NCI-H1436 (cell line): ENCODE data around the gene RPN1.
A peak's percentile ranks its signal among the peaks of the same experiment; 100 is the strongest.

Experiments
- DNase-seq: peaks from one replicate; lab custom pipeline; 2025; lab: John Stamatoyannopoulos, UW

RPN1 gene

DNA sequence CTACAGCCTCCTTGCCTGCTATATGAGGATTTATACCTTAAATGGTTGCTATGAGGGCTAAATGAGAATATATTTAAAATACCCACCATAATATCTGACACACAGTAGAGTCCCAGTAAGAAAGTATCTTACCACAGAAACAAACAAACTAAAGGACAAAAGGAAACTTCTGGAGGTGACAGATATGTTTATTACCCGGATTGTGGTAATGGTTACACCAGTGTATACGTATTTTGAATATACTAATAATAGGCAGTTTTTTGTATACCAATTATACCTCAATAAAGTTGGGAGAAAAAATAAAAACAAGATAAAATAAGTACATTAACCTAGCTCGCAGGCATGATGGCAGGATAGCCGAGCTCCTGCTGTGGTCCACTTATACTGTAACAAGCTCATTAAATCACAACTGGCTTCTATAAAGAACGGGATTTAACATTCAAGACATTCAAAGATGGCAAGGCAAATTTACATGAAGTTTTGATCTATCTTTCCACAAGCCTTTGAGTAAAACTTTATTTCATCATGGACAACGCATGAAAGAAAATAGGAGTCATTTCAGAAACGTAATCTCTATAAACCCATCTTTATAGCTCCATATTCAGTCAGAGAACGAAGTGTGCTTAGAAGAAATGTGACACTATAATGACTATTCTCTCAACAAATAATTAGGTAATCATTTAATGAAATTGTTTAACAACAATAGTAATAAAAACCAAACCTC lies 1.5 kb downstream of the RPN1 start:
- no peak for DNase-seq

DNA sequence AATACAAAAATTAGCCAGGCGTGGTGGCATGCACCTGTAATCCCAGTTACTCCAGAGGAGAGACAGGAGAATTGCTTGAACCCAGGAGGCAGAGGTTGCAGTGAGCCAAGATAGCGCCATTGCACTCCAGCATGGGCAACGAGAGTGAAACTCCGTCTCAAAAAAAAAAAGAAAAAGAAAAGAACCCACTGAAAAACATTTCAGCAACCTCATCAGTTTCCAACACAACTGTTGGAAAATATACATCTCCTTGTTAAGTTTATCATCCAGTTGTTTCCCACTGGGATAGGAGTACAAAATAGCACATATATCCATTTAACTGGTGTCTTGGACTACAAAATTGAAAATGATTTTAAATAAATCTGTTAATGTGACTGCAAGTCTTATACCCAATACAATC lies 2.2 kb downstream of the RPN1 start:
- no peak for DNase-seq

GRCh38 chr3:128647307-128647706 lies 3.3 kb downstream of the RPN1 start:
- DNase-seq: no peak

DNA sequence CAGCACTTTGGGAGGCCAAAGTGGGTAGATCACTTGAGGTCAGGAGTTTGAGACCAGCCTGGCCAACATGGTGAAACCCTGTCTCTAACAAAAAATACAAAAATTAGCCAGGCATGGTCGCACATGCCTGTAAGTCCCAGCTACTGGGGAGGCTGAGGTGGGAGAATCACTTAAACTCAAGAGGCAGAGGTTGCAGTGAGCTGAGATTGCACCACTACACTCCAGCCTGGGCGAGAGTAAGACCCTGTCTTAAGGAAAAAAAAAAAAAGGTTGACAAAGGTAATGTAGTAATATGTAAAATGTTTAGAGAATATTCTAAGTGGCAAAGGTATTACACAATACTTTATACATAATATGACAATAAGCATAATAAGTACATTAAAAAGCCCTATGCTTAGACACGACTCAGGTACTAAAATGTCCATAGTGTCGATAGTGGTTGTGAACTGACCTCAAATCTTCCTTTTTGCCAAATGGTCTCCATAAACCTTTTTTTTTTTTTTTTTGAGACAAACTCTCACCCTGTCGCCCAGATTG lies 16.5 kb downstream of the RPN1 start:
- no peak for DNase-seq

GRCh38 chr3:128632301-128632700 lies 18.3 kb downstream of the RPN1 start:
- DNase-seq: no peak

DNA sequence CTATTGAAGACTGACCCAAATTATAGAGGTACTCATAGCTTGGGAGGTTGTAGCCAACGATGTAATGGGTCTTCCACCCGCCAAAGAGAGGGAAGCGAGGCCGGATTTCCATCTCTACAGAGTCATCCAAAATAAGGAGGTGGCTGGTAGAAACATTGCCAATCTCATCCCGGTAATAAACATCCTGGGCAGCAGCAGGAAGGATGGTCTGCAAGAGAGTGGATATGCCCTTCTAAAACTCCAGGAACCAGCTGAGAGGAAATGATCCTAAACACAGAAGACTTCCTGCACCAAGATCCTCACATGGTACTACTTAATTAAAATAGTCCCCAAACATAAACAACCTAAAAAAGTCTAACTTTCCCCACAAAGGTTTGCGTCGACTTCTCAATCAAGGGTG lies 20.7 kb downstream of the RPN1 start:
- DNase-seq: no peak

DNA sequence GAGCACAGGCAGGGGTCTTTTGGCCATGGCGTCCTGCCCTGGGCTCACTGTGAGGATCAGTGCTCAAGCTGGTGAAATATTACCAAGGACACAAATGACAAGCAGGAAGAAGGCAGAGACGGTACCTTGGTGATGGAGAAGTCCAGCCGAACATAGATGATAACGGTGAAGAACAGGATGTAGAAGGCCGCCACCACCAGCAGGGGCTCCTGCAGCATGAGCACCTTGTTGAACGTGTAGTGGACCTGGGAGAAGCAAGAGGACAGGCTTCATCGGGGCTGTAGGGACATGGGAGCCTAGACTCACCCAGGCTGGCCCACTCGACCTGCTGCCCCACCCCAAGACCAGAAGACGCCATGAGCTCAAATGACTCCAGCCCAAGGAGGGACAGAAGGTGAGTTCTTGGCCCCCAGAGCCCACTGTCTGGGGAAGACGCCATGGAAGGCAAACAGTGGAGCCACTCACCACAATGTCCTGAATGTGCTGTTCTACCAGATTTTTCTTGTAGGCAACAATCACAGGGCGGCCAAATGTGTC lies 25.1 kb downstream of the RPN1 start:
- no peak for DNase-seq

- no peak for DNase-seq
Measured at GRCh38 chr3:128624526-128625138, 26.0 kb downstream of the RPN1 start.

- DNase-seq: no peak
Measured at GRCh38 chr3:128623762-128624176, 26.8 kb downstream of the RPN1 start.

DNA sequence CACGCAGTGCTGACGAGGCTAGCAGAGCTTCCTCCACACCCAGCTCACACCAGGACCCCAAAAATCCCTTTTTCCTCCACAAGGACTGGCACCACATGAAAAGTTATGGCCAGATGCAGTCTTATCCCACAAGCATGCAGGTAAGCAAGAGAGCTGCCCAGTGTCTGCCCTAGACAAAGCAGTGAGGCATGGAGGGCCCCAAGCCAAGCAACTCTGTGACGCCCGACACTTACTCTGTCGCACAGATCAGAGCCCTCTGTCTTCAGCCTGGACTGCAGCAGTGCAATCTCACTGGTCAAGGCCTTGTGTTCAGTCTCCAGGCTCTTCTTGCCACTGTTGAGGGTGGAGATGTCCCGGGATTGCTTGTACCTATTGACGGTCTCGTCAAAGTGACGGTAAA lies 28.7 kb downstream of the RPN1 start:
- DNase-seq: no peak

GRCh38 chr3:128621234-128621633 lies 29.4 kb downstream of the RPN1 start:
- no peak for DNase-seq

- DNase-seq: no peak
Measured at GRCh38 chr3:128620268-128620691, 30.3 kb downstream of the RPN1 start.

- DNase-seq: no peak
Measured at GRCh38 chr3:128619146-128619890, 31.3 kb downstream of the RPN1 start.

DNA sequence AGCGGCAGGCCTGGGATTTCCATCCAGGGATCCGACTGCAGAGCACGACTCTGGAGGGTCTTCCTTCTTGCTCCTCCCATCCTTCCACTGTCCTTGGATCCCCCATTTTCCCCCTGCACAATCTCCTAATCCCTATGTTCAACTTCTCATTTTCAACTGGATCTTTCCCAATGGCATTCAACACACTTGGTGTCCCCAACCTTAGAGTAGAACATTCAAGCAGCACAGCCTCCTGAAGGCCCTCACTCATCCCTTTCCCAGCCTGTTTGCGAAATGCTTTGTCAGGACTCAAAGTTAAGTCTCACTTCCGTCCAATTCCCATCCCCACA lies 32.3 kb downstream of the RPN1 start:
- DNase-seq: no peak

- peak; percentile 100 for DNase-seq
Measured at GRCh38 chr3:128617557-128618397, 32.8 kb downstream of the RPN1 start.

- no peak for DNase-seq
Measured at GRCh38 chr3:128617270-128617556, 33.4 kb downstream of the RPN1 start.

DNA sequence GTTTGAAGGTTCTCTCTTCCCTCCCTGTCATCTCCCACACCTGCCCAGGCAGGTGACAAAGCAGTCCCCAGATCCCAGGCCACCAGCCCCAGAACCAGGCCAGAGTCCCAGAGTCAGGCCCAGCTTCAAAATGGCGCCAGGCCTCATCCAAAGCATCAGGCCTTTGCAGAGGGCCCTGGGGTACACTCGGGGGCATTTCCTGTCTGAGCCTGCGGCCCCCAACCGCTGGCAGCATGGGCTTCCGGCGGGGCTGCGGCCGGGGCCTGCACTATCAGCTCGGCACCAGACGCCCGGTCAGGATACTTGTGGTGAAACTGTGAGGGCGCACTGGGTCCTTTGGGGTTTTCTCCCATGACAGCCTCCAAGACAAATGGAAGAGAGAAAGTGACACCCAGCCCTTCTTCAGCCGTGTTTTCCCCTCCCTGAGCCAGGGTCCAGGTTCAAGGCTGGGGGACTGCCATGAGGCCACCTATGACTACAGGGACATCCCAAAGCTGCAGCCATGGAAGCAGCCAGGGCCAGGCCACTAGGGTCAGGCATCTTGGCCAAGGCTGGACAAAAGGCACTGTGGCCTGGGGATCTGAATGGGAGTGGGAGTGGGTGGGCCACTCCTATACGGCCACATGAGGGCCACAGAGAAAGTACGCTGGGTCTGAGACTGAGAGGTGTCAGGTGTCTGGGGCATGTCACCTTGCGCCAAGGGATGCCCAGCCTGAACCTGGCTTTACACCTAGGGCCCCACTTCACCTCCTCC lies 33.9 kb downstream of the RPN1 start:
- DNase-seq: no peak

- DNase-seq: no peak
Measured at GRCh38 chr3:128614076-128614475, 36.5 kb downstream of the RPN1 start.

DNA sequence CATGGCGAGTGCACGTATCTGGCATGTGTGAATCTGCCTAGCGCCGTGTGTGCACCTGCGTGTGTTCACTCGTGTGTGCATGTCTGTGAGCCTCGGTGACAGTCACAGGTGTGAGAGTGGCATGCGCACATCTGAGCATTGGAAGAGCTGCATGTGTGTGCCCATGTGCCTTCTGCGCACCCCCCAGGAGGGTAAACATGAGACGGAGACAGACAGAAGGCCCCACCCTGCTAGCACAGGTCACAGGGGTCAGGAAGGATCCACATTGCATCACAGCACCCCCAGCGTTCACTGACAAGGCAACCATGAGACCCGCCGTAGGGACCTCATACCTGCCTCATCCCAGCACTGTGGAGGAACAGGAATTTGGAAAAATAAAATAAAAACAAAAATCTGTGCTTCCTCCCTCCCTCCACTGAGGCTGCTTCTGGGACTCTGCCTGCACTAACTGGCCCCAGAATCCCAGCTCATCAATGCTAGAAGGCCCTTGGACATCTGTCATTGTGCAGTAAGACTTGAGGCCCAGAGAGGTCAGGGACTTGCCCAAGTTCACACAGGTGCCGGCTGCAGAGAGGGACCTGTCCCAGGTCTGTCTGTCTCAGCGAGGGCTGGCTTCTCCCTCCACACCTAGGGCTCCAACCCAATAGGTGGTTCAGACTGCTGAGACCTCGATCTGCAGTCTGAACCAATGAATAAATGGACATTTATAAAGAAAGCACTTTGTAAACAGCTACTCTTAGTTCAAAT lies 37.4 kb downstream of the RPN1 start:
- DNase-seq: no peak

DNA sequence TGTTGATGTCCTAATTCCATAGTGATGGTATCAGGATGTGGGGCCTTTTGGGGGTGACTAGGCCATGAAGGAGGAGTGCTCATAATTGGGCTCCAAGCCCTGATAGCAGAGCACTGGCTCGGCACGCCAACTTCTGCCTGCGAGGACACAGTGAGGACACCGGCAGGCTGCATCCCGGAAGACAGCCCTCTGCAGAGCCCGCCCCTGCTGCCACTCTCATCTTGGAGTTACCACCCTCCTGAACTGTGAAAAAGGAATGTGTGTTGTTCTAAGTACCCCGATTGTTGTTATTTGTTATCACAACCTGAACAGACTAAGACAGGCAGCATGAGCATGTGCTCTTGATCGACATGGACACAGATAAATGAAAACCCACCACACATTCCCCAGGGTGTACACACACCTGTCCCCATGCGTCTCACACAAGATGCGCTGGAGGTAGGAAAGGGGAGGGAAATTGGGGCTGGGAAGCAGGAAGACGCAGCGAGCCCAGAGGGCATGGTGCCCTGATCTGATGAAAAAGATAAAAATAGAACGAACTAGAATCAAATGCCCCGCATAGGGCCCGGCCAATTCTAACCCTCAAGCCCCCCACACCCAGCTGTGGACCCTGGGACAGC lies 40.1 kb downstream of the RPN1 start:
- no peak for DNase-seq
